Measurements from ENCODE around the gene CFAP299.

DNA sequence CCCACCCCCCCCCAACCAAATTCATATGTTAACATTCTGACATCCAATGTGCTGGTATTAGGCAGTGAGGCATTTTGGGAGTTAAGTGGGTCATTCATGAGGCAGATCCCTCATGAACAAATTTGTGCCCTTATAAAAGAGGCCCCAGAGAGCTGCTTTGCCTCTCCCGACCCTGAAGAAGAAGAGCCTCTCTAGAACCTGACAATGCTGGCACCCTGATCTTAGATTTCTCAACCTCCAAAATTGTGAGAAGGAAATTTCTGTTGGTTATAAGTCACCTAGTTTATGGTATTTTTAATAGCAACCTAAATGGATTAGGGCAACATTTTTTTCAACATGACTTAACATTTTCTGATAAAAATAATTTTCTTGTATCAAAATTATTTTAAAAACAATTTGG, 296.3 kb downstream of the CFAP299 start:
- TF ChIP-seq CTCF (conservative IDR thresholded peaks at IDR 0.05; ENCODE audit: low read length) = no peak
- TF ChIP-seq EZH2phosphoT487 (IDR thresholded peaks at IDR 0.05; ENCODE audit: borderline replicate concordance) = no peak

All from Loucy (cell line).